ENCODE results near the gene SLC25A20. TPM values are rescaled to one million over a fixed set of nuclear protein-coding genes. Genes with fewer than 3 reads are reported as not detected.
"Not testable (repeated sequence)": the region's sequence is repeated elsewhere in the genome, so short reads cannot be mapped to it uniquely, and the experiment has no call there.

SLC25A20 gene
- total RNA-seq, 1 donor from 2014 or later = 9.5 TPM

- TF ChIP-seq CTCF (IDR thresholded peaks at IDR 0.05; ENCODE audit: insufficient read depth, low read length, severe bottlenecking) = no peak
- DNase-seq (ENCODE audit: low read depth) = no peak
Observed at GRCh38 chr3:48915296-48915695, 16.6 kb upstream of the SLC25A20 start.

GRCh38 chr3:48907026-48907425 lies 8.3 kb upstream of the SLC25A20 start:
- not testable (repeated sequence) for H3K36me3 ChIP-seq (ENCODE audit: control insufficient read depth, insufficient read depth, low read length); H3K27me3 ChIP-seq (ENCODE audit: control insufficient read depth, insufficient read depth, low read length); H3K4me3 ChIP-seq (ENCODE audit: low read depth, low read length); FAIRE-seq; DNase-seq (ENCODE audit: low read depth)

More at GRCh38 chr3:48915296-48915695, 16.6 kb upstream of the SLC25A20 start:
- Histone ChIP-seq H3K27me3 (ENCODE audit: control insufficient read depth, insufficient read depth, low read length) (no peaks in the 10 kb centered on the region), H3K4me3 (ENCODE audit: low read depth, low read length) (no peak overlapping the region), H3K36me3 (ENCODE audit: control insufficient read depth, insufficient read depth, low read length) (no peaks in the 10 kb centered on the region)
- FAIRE-seq = no peak

- H3K4me3 ChIP-seq (ENCODE audit: low read depth, low read length) = no peak overlapping the region
- H3K36me3 ChIP-seq (ENCODE audit: control insufficient read depth, insufficient read depth, low read length) = no peaks in the 10 kb centered on the region
- no peak for TF ChIP-seq CTCF (IDR thresholded peaks at IDR 0.05; ENCODE audit: insufficient read depth, low read length, severe bottlenecking)
- DNase-seq (ENCODE audit: low read depth) = peak; percentile 42
- FAIRE-seq = no peak
- no peaks in the 10 kb centered on the region for H3K27me3 ChIP-seq (ENCODE audit: control insufficient read depth, insufficient read depth, low read length)
Observed at GRCh38 chr3:48899273-48899672, 591 bp upstream of the SLC25A20 start.

GRCh38 chr3:48897460-48898376 lies 964 bp downstream of the SLC25A20 start:
- Histone ChIP-seq H3K36me3 (ENCODE audit: control insufficient read depth, insufficient read depth, low read length) (no peaks in the 10 kb centered on the region), H3K27me3 (ENCODE audit: control insufficient read depth, insufficient read depth, low read length) (no peaks in the 10 kb centered on the region), H3K4me3 (ENCODE audit: low read depth, low read length) (peak overlapping the region; percentile 76)
- FAIRE-seq (no peak), DNase-seq (ENCODE audit: low read depth) (peak; percentile 1)
- no peak for TF ChIP-seq CTCF (IDR thresholded peaks at IDR 0.05; ENCODE audit: insufficient read depth, low read length, severe bottlenecking)

GRCh38 chr3:48896936-48897335 lies 1.7 kb downstream of the SLC25A20 start:
- FAIRE-seq (no peak), DNase-seq (ENCODE audit: low read depth) (no peak)
- H3K36me3 ChIP-seq (ENCODE audit: control insufficient read depth, insufficient read depth, low read length) = no peaks in the 10 kb centered on the region
- H3K27me3 ChIP-seq (ENCODE audit: control insufficient read depth, insufficient read depth, low read length) = no peaks in the 10 kb centered on the region
- TF ChIP-seq CTCF (IDR thresholded peaks at IDR 0.05; ENCODE audit: insufficient read depth, low read length, severe bottlenecking) = no peak
- H3K4me3 ChIP-seq (ENCODE audit: low read depth, low read length) = no peak overlapping the region

- Histone ChIP-seq H3K36me3 (ENCODE audit: control insufficient read depth, insufficient read depth, low read length) (peaks cover 1% of the 10 kb centered on the region), H3K4me3 (ENCODE audit: low read depth, low read length) (no peak overlapping the region), H3K27me3 (ENCODE audit: control insufficient read depth, insufficient read depth, low read length) (no peaks in the 10 kb centered on the region)
- FAIRE-seq = no peak
- no peak for DNase-seq (ENCODE audit: low read depth)
- no peak for TF ChIP-seq CTCF (IDR thresholded peaks at IDR 0.05; ENCODE audit: insufficient read depth, low read length, severe bottlenecking)
Observed at GRCh38 chr3:48894516-48894915, 4.2 kb downstream of the SLC25A20 start.

Measured in bronchial epithelial cell (primary cell).